Middle frontal gyrus (tissue), 1 donor: Measurements from ENCODE around the gene RSPH6A.

ENCODE experiments used
- DNase-seq: peaks from one replicate; pipeline ENCODE4 v3.0.0-alpha.2; 2015; ENCODE audit warnings: low spot score; ENCODE audit errors: extremely low spot score

The RSPH6A gene

GRCh38 chr19:45814851-45815480, at the start of gene RSPH6A:
TSS of gene RSPH6A (minus strand) at chr19:45815308. CDS start at chr19:45815176, 132 bp downstream.
- no peak for DNase-seq

DNA sequence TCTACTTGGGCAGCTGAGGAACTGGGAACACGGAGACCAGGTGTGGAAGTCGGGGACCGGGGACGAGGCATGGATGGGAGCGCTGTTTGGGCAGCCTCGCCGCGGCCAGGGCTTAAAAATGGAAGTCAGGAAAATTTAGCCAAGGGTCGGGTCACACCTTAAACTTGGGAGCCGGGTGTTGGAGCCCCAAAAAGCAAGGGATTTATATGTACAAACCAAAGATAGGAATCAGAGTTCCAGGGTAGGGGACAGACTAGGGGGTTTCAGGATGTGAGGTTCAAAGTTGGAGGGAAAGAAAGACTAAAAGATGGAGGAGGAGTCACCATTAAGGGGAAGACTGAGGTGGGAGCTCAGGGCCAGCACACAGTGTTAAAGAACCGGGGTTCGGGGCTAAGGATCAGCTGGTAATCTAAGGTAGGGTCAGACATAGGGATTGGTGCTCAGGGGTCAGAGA, 49.5 kb upstream of the RSPH6A start:
- no peak for DNase-seq

GRCh38 chr19:45863840-45864628, 48.9 kb upstream of the RSPH6A start, which contains the start of gene FOXA3:
TSS of gene FOXA3 (plus strand) at chr19:45864326. CDS start at chr19:45864457, 131 bp downstream.
- DNase-seq = no peak

GRCh38 chr19:45863335-45863839, 48.3 kb upstream of the RSPH6A start:
- DNase-seq = no peak

- peak; percentile 98 for DNase-seq
Measured at GRCh38 chr19:45862564-45863334, 47.6 kb upstream of the RSPH6A start, which contains the start of gene SYMPK. TSS of gene SYMPK (minus strand) at chr19:45863147. CDS start at chr19:45854495, 8,652 bp downstream.

DNA sequence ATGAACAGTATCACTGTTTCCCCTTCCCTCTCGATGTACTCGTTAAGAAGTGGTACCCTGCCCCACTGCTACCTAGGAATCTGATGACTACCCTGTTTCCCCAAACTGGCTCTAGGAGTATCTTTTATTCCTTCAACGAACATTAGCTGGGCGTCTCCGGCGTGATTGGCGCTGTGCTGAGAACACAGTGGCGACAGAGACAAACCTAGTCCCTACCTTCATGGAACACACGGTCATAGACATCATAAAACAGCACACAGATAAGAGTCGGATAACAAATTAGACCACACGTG, 47.1 kb upstream of the RSPH6A start:
- no peak for DNase-seq

DNA sequence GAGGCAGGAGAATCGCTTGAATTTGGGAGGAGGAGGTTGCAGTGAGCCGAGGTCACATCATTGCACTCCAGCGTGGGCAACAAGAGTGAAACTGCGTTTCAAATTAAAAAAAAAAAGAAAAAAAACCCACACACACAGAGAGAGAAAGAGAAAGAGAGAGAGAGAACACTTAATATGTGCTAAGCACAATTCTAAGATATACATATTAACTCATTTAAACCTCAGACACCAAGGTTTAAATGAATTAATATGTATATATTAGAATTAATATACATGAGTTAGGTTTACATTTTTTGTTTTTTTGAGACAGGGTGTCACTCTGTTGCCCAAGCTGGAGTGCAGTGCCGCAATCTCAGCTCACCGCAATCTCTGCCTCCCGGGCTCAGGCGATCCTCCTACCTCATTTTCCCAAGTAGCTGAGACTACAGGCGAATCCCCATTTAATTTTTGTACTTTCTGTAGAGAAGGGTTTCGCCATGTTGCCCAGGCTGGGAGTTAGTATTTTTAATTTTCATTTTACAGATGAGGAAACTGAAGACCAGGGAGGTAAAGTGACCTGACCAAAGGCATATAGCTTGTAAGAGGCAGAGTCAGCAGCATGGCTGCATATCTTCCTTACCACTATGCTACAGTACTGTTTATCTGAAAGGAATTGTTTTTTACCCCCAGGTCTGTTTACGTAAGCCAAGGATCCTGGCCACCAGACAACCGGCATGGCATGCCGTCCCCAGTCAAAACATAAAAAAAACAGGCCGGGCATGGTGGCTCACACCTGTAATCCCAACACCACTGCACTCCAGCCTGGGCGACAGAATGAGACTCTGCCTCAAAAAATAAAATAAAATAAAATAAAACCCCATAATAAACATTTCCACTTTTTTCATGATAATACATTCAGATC, 45.5 kb upstream of the RSPH6A start:
- DNase-seq = no peak

DNA sequence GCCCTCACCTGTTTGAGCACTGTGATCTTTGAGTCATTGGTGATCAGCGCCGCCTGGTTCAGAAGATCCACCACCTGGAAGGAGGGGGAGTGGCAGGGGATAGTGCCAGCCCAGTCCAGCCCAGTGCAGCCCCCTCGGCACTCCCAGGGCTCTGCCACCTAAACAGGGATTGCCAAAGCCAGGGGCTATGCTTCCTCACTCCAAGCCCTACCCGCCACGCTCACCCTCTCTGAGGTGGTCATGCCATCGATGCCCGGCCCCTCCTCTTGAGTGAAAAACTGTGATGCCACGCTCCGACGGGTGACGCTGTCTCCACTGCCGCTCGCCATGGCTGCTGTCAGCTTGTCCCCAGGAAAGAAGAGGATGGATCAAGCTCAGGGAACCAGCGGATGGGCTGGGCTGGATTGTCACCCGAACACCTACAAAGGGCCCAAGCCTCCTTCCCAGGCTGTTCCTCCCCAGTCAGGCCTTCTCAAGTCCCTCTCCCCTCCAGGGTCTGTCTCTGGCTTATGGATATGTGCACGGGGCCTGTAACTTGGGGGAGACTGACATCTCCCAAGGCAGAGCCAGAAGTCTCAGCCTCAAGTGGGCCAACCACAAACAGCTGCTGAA, 39.2 kb upstream of the RSPH6A start:
- no peak for DNase-seq

- DNase-seq = no peak
Measured at GRCh38 chr19:45852983-45853382, 37.9 kb upstream of the RSPH6A start.

DNA sequence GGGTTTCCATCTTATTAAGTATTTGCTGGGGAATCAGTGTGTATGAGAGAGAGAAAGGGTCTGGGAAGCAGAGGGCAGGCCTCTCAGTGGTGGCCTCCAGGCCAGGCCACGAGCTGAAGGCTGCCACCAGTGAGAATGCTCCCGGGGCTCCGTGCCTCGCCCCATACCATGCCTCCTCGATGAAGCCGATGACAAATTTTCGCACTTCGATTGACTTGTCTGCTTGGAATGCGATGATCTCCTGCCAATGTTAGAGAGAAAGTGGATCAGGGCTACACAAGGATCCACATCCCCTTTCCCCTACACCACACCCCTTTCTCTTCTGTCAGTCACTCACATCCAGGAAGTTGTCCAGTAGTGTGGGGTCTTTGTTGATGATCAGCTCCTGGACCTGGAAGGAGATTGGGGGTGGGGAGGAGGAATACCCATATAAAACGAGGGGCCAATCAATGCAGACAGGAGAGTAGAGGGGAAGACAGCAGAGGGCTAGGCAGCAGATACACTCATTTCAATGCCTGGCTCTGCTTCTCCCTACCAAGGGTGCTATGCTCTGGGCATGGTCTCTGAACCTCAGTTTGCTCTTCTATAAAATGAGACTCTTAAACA, 37.1 kb upstream of the RSPH6A start:
- DNase-seq = no peak

GRCh38 chr19:45848922-45849321, 33.8 kb upstream of the RSPH6A start:
- no peak for DNase-seq

DNA sequence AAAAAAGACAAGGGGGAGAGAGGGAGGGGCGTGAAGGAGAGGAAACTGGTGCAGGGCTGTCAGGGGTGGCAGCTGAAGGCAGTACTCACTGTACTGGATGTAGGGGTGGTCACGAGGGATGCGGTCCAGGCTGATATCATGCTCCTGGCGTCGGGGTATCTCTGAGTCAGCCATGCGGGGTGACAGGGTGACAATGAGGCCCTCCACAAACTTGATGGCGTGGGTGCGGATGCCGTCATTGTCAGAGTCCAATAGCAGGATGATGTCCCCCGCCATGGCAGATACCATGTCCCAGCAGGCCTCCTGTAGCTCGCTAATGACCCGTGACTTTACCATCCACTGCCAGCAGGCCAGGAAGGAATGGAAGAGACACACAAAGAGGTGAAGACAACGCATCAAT, 32.6 kb upstream of the RSPH6A start:
- no peak for DNase-seq

DNA sequence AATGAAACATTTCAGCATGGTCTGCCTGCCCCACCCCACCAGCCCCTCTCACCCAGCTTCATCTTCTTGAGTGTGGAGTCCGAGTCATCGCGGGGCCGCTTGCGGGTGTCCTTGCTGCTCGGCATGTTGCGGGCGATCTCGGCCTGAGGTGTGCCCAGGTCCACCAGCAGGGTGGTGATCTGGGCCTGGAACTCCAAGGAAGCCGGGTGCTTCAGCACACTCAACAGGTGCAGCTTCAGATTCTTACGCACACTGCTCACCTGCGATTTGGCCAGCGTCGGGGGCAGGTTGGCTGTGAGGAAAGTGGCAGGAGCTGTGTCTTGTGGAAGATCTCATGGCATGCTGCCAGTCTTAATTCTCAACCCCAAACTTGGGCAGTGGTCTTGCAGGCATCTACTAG, 27.1 kb upstream of the RSPH6A start:
- no peak for DNase-seq

GRCh38 chr19:45834970-45835369, 19.9 kb upstream of the RSPH6A start:
- no peak for DNase-seq

DNA sequence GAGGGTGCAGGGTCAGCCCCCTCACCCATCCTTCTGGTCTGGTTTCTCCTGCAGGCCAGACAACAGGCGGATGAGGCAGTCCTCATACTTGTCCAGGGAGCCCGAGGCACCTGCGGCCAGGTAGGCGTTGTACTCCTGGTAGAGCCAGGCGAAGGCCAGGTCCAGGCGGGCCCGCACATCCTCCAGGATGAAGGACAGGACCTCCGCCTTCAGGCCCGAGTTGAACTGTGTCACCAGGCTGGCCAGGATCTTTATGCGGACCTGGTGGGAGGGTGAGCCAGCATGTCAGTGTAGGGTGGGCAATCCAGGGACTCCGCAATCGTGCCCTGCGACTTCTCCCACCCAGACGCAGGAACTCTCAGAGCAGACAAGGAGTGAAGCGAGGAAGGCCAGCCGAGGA, 13.8 kb upstream of the RSPH6A start:
- DNase-seq = no peak

GRCh38 chr19:45828523-45828922, 13.4 kb upstream of the RSPH6A start:
- DNase-seq = no peak

DNA sequence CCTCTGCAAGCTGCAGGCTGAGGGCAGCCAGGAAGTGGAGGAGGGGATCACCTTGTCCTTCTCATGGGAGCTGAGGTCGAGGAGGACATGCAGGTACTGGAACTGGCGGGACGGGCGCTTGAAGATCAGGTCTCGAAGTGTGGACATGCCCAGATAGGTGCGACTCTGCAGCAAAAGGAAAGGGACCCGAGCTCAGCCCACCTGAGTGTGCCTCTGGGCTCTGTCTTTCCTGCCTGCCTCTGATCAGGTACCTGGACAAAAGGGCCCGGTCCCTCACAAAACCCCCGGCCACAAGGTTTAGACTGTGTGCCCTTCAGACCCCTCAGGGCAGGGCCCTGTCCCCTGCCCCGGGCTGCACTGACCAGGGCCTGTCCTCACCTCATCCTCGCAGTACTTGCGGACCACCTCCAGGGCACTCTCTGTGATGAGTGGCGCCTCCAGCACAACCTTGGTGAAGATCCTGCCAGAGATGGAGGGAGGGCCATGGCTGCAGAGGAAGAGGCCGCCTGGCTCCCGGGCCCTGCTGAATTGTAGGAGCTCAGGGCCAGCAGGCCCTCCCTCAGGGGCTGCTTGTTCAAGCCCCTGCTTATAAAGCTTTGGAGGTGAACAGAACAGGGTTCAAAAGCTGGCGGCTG, 12.5 kb upstream of the RSPH6A start:
- DNase-seq = no peak

- no peak for DNase-seq
Measured at GRCh38 chr19:45826934-45827333, 11.8 kb upstream of the RSPH6A start.
